K562 (cell line): ENCODE results near the gene CDK5R2. TPM values are rescaled to one million over a fixed set of nuclear protein-coding genes. Genes with fewer than 3 reads are reported as not detected.

Experiments
- ATAC-seq: fragments of 200-7000 bp; cut with Tn5 transposase; 3 replicates; pipeline ENCODE4 v1.9.1; 2020; ENCODE audit warnings: moderate library complexity
- BruUV-seq: library from RNA; stranded (reverse); fragments of 400-500 nt; replicated peaks from 2 replicates; lab custom pipeline; 2021; lab: Mats Ljungman, UMichigan
- CTCF ChIA-PET: fragments of 300-600 bp; formaldehyde crosslinking; extraction: SDS; loops from one replicate; lab custom pipeline; 2021; ENCODE audit warnings: low intra/inter-chr PET ratio; lab: Yijun Ruan, JAX
- POLR2A ChIA-PET: fragments of 300-600, 350-650 bp; sonication (Branson Sonifier 250); formaldehyde crosslinking; extraction: SDS; loops from one replicate; lab custom pipeline; 2021; ENCODE audit warnings: antibody characterized with exemption, inconsistent platforms; lab: Yijun Ruan, JAX
- DNase-seq, 4 experiments: peaks; one replicate each; pipeline versions ENCODE4 v3.0.0 to v3.0.0-alpha.2; 2011 to 2018; ENCODE audit warnings: low spot score in 3 of 4, mixed read lengths in 3 of 4; ENCODE audit errors: extremely low read depth in 1 of 4
- FAIRE-seq: peaks from 2 replicates; lab custom pipeline; 2011; peaks lifted over from hg19 to GRCh38; lab: Jason Lieb, UNC
- H2AFZ ChIP-seq: 2 replicates; pipeline ENCODE4 v1.6.0; 2011; ENCODE audit warnings: low read depth, low read length, control low read depth, inconsistent platforms
- H3K27ac ChIP-seq: fragments of 200-600 bp; 3 replicates; pipeline ENCODE4 v1.8.0; 2011; ENCODE audit warnings: low read depth, mild to moderate bottlenecking, control low read depth, inconsistent platforms, low read length, moderate library complexity, mixed read lengths; ENCODE audit errors: extremely low read depth
- H3K27me3 ChIP-seq, 2 experiments: fragments of 300-600 bp in 1 of 2; 2 replicates in 1 of 2; 3 replicates in 1 of 2; pipeline versions ENCODE4 v1.6.0 to v1.8.0; 2011; ENCODE audit warnings: inconsistent platforms in 2 of 2, low read length in 2 of 2, mild to moderate bottlenecking in 1 of 2, mixed read lengths in 1 of 2, moderate library complexity in 1 of 2; ENCODE audit not compliant: control insufficient read depth in 2 of 2, insufficient read depth in 2 of 2
- H3K36me3 ChIP-seq: fragments of 300-600 bp; 3 replicates; pipeline ENCODE4 v1.8.0; 2011; ENCODE audit warnings: mild to moderate bottlenecking, low read length, inconsistent platforms; ENCODE audit not compliant: control insufficient read depth, insufficient read depth
- H3K4me1 ChIP-seq, 2 experiments: fragments of 200-600 bp in 1 of 2; replicated peaks in 1 of 2; 2 replicates in 1 of 2; 3 replicates in 1 of 2; pipeline versions ENCODE4 v1.5.1 to v1.8.0; 2011; ENCODE audit warnings: inconsistent platforms in 2 of 2, low read length in 2 of 2, mild to moderate bottlenecking in 1 of 2, mixed read lengths in 1 of 2, moderate library complexity in 1 of 2; ENCODE audit not compliant: control insufficient read depth in 2 of 2, insufficient read depth in 2 of 2
- H3K4me2 ChIP-seq: 2 replicates; pipeline ENCODE4 v1.6.1; 2011; ENCODE audit warnings: low read length, control low read depth, inconsistent platforms, mixed read lengths; ENCODE audit not compliant: insufficient read depth
- H3K4me3 ChIP-seq: fragments of 200-600 bp; sonication (generic), shearing (Covaris generic); 2 replicates; pipeline ENCODE4 v1.5.1; 2016; ENCODE audit warnings: control low read depth, inconsistent platforms
- H3K79me2 ChIP-seq: fragments of 200-600 bp; 3 replicates; pipeline ENCODE4 v1.8.0; 2011; ENCODE audit warnings: low read length, inconsistent platforms; ENCODE audit not compliant: control insufficient read depth, insufficient read depth
- H3K9ac ChIP-seq, 2 experiments: 2 replicates each; pipeline versions ENCODE4 v1.6.0 to v1.6.1; 2011; ENCODE audit warnings: low read depth in 2 of 2, low read length in 2 of 2, control low read depth in 1 of 2, inconsistent platforms in 1 of 2, mild to moderate bottlenecking in 1 of 2, mixed read lengths in 1 of 2; ENCODE audit not compliant: insufficient read depth in 1 of 2
- H3K9me1 ChIP-seq: one replicate; pipeline ENCODE4 v1.6.0; 2011; ENCODE audit warnings: inconsistent platforms, mild to moderate bottlenecking, low read length, moderate library complexity; ENCODE audit not compliant: control insufficient read depth, insufficient read depth
- H3K9me3 ChIP-seq: replicated peaks from 2 replicates; pipeline ENCODE4 v1.5.1; 2011; ENCODE audit warnings: low read depth, low read length, inconsistent platforms; ENCODE audit not compliant: control insufficient read depth, insufficient read depth
- H4K20me1 ChIP-seq: replicated peaks from 2 replicates; pipeline ENCODE4 v1.6.1; 2011; ENCODE audit warnings: low read length, inconsistent platforms, mixed read lengths; ENCODE audit not compliant: control insufficient read depth, insufficient read depth
- ARID2 ChIP-seq: fragments of 450-650 bp; IDR thresholded peaks from 2 replicates; pipeline ENCODE4 v1.6.1; 2017; ENCODE audit warnings: antibody characterized with exemption, mild to moderate bottlenecking
- C11orf30 ChIP-seq: fragments of 450-650 bp; IDR thresholded peaks from 2 replicates; pipeline ENCODE4 v1.6.1; 2016; ENCODE audit warnings: low read depth, mild to moderate bottlenecking
- CHD2 ChIP-seq: IDR thresholded peaks from 2 replicates; pipeline ENCODE4 v1.6.1; 2011; ENCODE audit warnings: low read depth, low read length
- MAFF ChIP-seq: IDR thresholded peaks from 2 replicates; pipeline ENCODE4 v1.6.1; 2012; ENCODE audit warnings: low read length, improper control_type of control experiment
- MAFG ChIP-seq: fragments of 450-650 bp; conservative IDR thresholded peaks from 2 replicates; pipeline ENCODE4 v1.6.1; 2016; ENCODE audit warnings: missing genetic modification characterization, missing compliant biosample characterization
- MAFK ChIP-seq: IDR thresholded peaks from 2 replicates; pipeline ENCODE4 v1.6.1; 2011; ENCODE audit warnings: low read length, improper control_type of control experiment
- RBM22 ChIP-seq: fragments of 200-400 bp; formaldehyde crosslinking; IDR thresholded peaks from 2 replicates; pipeline ENCODE4 v1.6.1; 2018; ENCODE audit warnings: low read length, low read depth; ENCODE audit not compliant: poor library complexity, severe bottlenecking
- ZNF121 ChIP-seq: sonication (generic); formaldehyde crosslinking; conservative IDR thresholded peaks from 2 replicates; pipeline ENCODE4 v1.8.0; 2022; ENCODE audit warnings: missing genetic modification reagents
- ZNF316 ChIP-seq: fragments of 450-650 bp; IDR thresholded peaks from 2 replicates; pipeline ENCODE4 v1.6.1; 2016
- WGBS: fragments of 100-300 bp; shearing (Covaris generic); methylation state at CpG from one replicate; pipeline ENCODE4 v1.1.6; 2016; ENCODE audit warnings: low coverage, mixed read lengths; ENCODE audit not compliant: insufficient coverage; ENCODE audit errors: missing lambda C conversion rate; 5-methylcytosine and 5-hydroxymethylcytosine counted together
- in situ Hi-C: fragments of 300-500 bp; cut with MboI; formaldehyde crosslinking; loops from 4 replicates; pipeline ENCODE4 v1.15.0; 2018; ENCODE audit warnings: inconsistent platforms, mixed read lengths
- intact Hi-C: fragments of 100-400 bp; cut with micrococcal nuclease; formaldehyde crosslinking; loops from 2 replicates; pipeline ENCODE4 v1.14.2; 2022
- polyA plus RNA-seq, 8 experiments: library from polyadenylated mRNA; depleted of rRNA in 4 of 8; stranded (reverse) in 5 of 8; unstranded in 3 of 8; fragments of >200 nt; fragmentation: Nextera tagmentation in 2 of 8; fragmentation: Illumina TruSeq in 1 of 8; extraction: Ambion mirVana in 2 of 8; extraction: Trizol in 1 of 8; gene quantifications; 2 replicates each; pipeline versions ENCODE4 v1.2.1 to v1.2.3, GENCODE V29; 2011 to 2014; ENCODE audit warnings: inconsistent platforms in 1 of 8, missing spikeins in 1 of 8
- total RNA-seq, 7 experiments: library from RNA; depleted of rRNA in 6 of 7; stranded (reverse); fragments of >200 nt in 6 of 7; fragmentation: Illumina TruSeq in 2 of 7; extraction: Trizol in 2 of 7; gene quantifications; 2 replicates each; pipeline versions ENCODE4 v1.2.1 to v1.2.3, GENCODE V29; 2011 to 2021; ENCODE audit warnings: low replicate concordance in 1 of 7
- TF ChIP-seq, protein P1 (sequence below), 2 experiments: IDR thresholded peaks in 1 of 2; conservative IDR thresholded peaks in 1 of 2; 2 replicates each; pipeline ENCODE4 v1.6.1; 2016; ENCODE audit warnings: low read depth in 2 of 2, mild to moderate bottlenecking in 1 of 2, missing compliant biosample characterization in 1 of 2, missing genetic modification characterization in 1 of 2, moderate library complexity in 1 of 2
- TF ChIP-seq, protein P2 (sequence below), 3 experiments: IDR thresholded peaks in 2 of 3; conservative IDR thresholded peaks in 1 of 3; 2 replicates each; pipeline ENCODE4 v1.5.1; 2011 to 2012; ENCODE audit warnings: low read length in 3 of 3, mild to moderate bottlenecking in 3 of 3, control low read depth in 2 of 3, improper control_type of control experiment in 1 of 3, inconsistent platforms in 1 of 3, low read depth in 1 of 3, mixed read lengths in 1 of 3, moderate library complexity in 1 of 3; ENCODE audit not compliant: insufficient read depth in 2 of 3

The CDK5R2 gene
- total and polyA plus RNA-seq, 9 of the 15 experiments (the other 6 are each of a cell fraction or from before 2014, with no cell fraction given), result 0.09 TPM; not detected in 8

DNA sequence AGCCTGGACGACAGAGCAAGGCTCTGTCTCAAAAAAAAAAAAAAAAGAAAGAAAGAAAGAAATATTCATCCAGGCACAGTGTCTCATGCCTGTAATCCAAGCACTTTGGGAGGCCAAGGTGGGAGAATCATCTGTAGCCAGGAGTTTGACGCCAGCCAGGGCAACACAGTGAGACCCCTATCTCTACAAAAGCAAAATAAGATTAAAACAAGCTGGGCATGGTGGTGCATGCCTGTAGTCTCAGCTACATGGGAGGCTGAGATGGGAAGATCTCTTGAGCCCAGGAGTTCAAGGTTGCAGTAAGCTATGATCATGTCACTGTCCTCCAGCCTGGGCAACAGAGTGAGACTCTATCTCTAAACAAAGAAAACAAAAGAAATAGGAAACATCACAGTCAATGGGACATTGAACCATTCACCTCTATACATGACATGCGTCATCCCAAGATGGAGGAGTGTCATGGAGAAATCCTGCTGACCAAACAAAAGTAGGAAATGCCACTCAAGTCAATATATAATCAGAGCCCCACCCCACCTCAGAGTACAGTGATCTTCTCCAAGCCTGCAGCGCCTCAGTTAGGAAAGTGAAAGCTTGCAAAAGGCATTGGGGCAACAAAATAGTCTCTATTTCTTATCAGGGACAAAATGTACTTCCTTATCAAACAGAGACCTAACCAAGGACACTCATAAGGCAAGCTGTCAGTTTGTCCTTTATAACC lies 15.8 kb downstream of the CDK5R2 start:
- H3K4me1 ChIP-seq, result peaks cover 0 to 3% of the 10 kb centered on the region in 2 experiments; a peak in 1 of 5 replicates
- no peak overlapping the region for H3K4me2 ChIP-seq
- H3K9ac ChIP-seq, result no peak overlapping the region
- DNase-seq (no peak), ATAC-seq (no peak), FAIRE-seq (no peak)
- no TSS peak for BruUV-seq
- 0% methylated on average over 3 of the region's 4 CpGs for WGBS
- H3K4me3 ChIP-seq, result no peak overlapping the region
- no peak overlapping the region for H3K27ac ChIP-seq
- H4K20me1 ChIP-seq, result no peaks in the 10 kb centered on the region
- no peaks in the 10 kb centered on the region for H3K9me3 ChIP-seq
- no peaks in the 10 kb centered on the region for H3K36me3 ChIP-seq
- in situ Hi-C loops, result no loop called here
- peaks cover 0 to 3% of the 10 kb centered on the region in 2 experiments; a peak in 1 of 5 replicates for H3K27me3 ChIP-seq
- POLR2A ChIA-PET, result no interaction called here
- H2AFZ ChIP-seq, result no peak overlapping the region
- no peaks in the 10 kb centered on the region for H3K9me1 ChIP-seq
- intact Hi-C loops, result loop anchor here (5.0 kb wide), 1 partner anchor 98 kb away; no protein-coding TSS in a partner anchor
- CTCF ChIA-PET, result no interaction called here
- no peaks in the 10 kb centered on the region for H3K79me2 ChIP-seq
- TF ChIP-seq ARID2, result no peak
- TF ChIP-seq RBM22, result no peak
- TF ChIP-seq MAFK, result peak; percentile 45; the same call in 1 of the 2 replicates
- no peak for TF ChIP-seq CHD2
- TF ChIP-seq ZNF316, result peak; percentile 74
- TF ChIP-seq C11orf30, result peak; percentile 61; the same call in 1 of the 2 replicates
- TF ChIP-seq, protein P1, sequence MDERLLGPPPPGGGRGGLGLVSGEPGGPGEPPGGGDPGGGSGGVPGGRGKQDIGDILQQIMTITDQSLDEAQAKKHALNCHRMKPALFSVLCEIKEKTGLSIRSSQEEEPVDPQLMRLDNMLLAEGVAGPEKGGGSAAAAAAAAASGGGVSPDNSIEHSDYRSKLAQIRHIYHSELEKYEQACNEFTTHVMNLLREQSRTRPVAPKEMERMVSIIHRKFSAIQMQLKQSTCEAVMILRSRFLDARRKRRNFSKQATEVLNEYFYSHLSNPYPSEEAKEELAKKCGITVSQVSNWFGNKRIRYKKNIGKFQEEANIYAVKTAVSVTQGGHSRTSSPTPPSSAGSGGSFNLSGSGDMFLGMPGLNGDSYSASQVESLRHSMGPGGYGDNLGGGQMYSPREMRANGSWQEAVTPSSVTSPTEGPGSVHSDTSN (CRISPR knock-in tag; IDR thresholded peaks at IDR 0.05; ENCODE audit: low read depth), result no peak
- TF ChIP-seq, protein P1 (tag; conservative IDR thresholded peaks at IDR 0.05; ENCODE audit: low read depth), result peak; percentile 79
- peak; percentile 55 for TF ChIP-seq ZNF121
- peak; percentile 92 for TF ChIP-seq MAFG (tag)
- TF ChIP-seq, protein P2, sequence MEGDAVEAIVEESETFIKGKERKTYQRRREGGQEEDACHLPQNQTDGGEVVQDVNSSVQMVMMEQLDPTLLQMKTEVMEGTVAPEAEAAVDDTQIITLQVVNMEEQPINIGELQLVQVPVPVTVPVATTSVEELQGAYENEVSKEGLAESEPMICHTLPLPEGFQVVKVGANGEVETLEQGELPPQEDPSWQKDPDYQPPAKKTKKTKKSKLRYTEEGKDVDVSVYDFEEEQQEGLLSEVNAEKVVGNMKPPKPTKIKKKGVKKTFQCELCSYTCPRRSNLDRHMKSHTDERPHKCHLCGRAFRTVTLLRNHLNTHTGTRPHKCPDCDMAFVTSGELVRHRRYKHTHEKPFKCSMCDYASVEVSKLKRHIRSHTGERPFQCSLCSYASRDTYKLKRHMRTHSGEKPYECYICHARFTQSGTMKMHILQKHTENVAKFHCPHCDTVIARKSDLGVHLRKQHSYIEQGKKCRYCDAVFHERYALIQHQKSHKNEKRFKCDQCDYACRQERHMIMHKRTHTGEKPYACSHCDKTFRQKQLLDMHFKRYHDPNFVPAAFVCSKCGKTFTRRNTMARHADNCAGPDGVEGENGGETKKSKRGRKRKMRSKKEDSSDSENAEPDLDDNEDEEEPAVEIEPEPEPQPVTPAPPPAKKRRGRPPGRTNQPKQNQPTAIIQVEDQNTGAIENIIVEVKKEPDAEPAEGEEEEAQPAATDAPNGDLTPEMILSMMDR (IDR thresholded peaks at IDR 0.05 in 2 of 3, conservative IDR thresholded peaks at IDR 0.05 in 1 of 3; ENCODE audit: insufficient read depth in 2 of 3, low read depth in 1 of 3, low read length in 3 of 3), result peak; percentile 10 to 35 (median 14); a peak in 3 of 6 replicates
- peak; percentile 26; the same call in 1 of the 2 replicates for TF ChIP-seq MAFF
